ENCODE measurements around the gene ALDH1L1. TPM values are rescaled to one million over a fixed set of nuclear protein-coding genes. Genes with fewer than 3 reads are reported as not detected.

The ALDH1L1 gene
- total RNA-seq, 1 donor from 2014 or later, result not detected

- peaks cover 4% of the 10 kb centered on the region for H3K27me3 Mint-ChIP-seq (ENCODE audit: unreplicated experiment)
- H3K9me3 Mint-ChIP-seq (ENCODE audit: unreplicated experiment), result peaks cover 12% of the 10 kb centered on the region
- H3K4me1 Mint-ChIP-seq (ENCODE audit: low read depth, unreplicated experiment), result peaks cover 22% of the 10 kb centered on the region
- DNase-seq, result no peak
- TF ChIP-seq, protein P1, sequence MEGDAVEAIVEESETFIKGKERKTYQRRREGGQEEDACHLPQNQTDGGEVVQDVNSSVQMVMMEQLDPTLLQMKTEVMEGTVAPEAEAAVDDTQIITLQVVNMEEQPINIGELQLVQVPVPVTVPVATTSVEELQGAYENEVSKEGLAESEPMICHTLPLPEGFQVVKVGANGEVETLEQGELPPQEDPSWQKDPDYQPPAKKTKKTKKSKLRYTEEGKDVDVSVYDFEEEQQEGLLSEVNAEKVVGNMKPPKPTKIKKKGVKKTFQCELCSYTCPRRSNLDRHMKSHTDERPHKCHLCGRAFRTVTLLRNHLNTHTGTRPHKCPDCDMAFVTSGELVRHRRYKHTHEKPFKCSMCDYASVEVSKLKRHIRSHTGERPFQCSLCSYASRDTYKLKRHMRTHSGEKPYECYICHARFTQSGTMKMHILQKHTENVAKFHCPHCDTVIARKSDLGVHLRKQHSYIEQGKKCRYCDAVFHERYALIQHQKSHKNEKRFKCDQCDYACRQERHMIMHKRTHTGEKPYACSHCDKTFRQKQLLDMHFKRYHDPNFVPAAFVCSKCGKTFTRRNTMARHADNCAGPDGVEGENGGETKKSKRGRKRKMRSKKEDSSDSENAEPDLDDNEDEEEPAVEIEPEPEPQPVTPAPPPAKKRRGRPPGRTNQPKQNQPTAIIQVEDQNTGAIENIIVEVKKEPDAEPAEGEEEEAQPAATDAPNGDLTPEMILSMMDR (IDR thresholded peaks at IDR 0.05; ENCODE audit: partially characterized antibody, unreplicated experiment), result no peak
- no peak overlapping the region for H3K27ac Mint-ChIP-seq (ENCODE audit: unreplicated experiment)
- H3K36me3 Mint-ChIP-seq (ENCODE audit: unreplicated experiment), result no peaks in the 10 kb centered on the region
- no peak overlapping the region for H3K4me3 Mint-ChIP-seq (ENCODE audit: unreplicated experiment)
Measured at GRCh38 chr3:126056088-126056487, 124.3 kb downstream of the ALDH1L1 start.

- H3K9me3 Mint-ChIP-seq (ENCODE audit: unreplicated experiment), result peaks cover 12% of the 10 kb centered on the region
- no peak for DNase-seq
- peaks cover 22% of the 10 kb centered on the region for H3K4me1 Mint-ChIP-seq (ENCODE audit: low read depth, unreplicated experiment)
- H3K27ac Mint-ChIP-seq (ENCODE audit: unreplicated experiment), result no peak overlapping the region
- TF ChIP-seq, protein P1 (IDR thresholded peaks at IDR 0.05; ENCODE audit: partially characterized antibody, unreplicated experiment), result no peak
- no peaks in the 10 kb centered on the region for H3K36me3 Mint-ChIP-seq (ENCODE audit: unreplicated experiment)
- no peak overlapping the region for H3K4me3 Mint-ChIP-seq (ENCODE audit: unreplicated experiment)
- peaks cover 4% of the 10 kb centered on the region for H3K27me3 Mint-ChIP-seq (ENCODE audit: unreplicated experiment)
Measured at GRCh38 chr3:126054870-126055269, 125.5 kb downstream of the ALDH1L1 start.

DNA sequence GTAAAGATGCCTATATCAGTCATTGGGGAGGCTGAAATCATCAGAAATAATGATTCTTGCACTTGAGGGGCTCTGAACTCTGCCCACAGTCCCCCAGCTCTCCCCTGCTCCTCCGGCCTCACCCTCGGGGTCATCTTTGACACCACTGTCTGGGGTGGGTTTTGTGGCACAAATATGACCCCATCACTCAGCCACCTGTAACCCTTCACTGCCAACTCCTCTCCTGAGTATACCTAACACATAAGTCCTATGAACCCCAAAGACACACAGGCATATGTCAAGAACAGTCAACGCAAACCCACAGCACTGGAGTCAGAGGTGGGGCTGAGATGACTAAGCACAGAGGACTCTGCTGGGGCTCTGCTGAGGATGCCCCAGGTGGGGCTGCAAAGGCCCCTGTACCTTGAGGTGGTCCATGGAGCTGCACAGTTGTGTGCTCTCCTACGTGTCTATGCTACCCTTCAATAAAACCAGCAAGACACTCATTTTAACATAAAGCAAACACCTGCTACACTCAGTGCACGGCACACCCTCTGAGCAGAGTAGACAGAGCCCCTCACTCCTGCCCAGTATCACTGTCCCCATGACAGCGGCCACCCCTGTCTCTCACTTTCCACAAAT lies 126.3 kb downstream of the ALDH1L1 start:
- H3K27ac Mint-ChIP-seq (ENCODE audit: unreplicated experiment), result no peak overlapping the region
- TF ChIP-seq, protein P1 (IDR thresholded peaks at IDR 0.05; ENCODE audit: partially characterized antibody, unreplicated experiment), result no peak
- DNase-seq, result no peak
- H3K4me1 Mint-ChIP-seq (ENCODE audit: low read depth, unreplicated experiment), result peaks cover 22% of the 10 kb centered on the region
- no peaks in the 10 kb centered on the region for H3K36me3 Mint-ChIP-seq (ENCODE audit: unreplicated experiment)
- peaks cover 12% of the 10 kb centered on the region for H3K9me3 Mint-ChIP-seq (ENCODE audit: unreplicated experiment)
- peaks cover 4% of the 10 kb centered on the region for H3K27me3 Mint-ChIP-seq (ENCODE audit: unreplicated experiment)
- H3K4me3 Mint-ChIP-seq (ENCODE audit: unreplicated experiment), result no peak overlapping the region

Other genes with a start within 250 kb of the ALDH1L1 start
- gene ROPN1B, start 211.4 kb downstream of the ALDH1L1 start, total RNA-seq (ENCODE audit: unreplicated experiment), result not detected
- gene SLC41A3, start 96.5 kb downstream of the ALDH1L1 start, total RNA-seq (ENCODE audit: unreplicated experiment), result 38.6 TPM
- 0.74 TPM for gene KLF15, start 176.8 kb upstream of the ALDH1L1 start, total RNA-seq (ENCODE audit: unreplicated experiment)
- not detected for gene CFAP100, start 214.3 kb upstream of the ALDH1L1 start, total RNA-seq (ENCODE audit: unreplicated experiment)